ENCODE results near the gene CDH13. TPM values are rescaled to one million over a fixed set of nuclear protein-coding genes. Genes with fewer than 3 reads are reported as not detected.

Gene CDH13
- total RNA-seq, 2 donors from 2014 or later, result 2.4 to 6.3 TPM

DNA sequence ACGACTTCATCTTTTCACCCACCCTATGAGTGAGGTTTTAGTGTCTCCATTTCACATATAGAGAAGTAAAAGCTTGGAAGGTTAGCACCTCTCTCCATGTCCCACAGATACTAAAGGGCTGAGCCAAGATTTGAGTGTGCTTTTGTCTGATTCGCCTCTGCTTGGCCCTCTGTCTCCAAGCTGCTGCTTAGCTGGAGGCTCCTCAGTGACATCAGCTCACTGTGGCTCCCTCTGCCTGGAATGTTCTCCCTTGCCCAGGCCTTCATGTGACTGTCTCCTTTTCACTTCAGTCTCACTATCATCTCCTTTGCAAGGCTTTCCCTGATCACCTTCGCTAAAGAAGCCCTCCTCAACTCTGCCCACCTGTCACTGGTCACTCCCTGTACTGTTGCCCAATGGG lies 1096.5 kb downstream of the CDH13 start:
- intact Hi-C loops (cut with DNase I), result no loop called here
- no peaks in the 10 kb centered on the region for H3K36me3 ChIP-seq
- no peak overlapping the region for H3K9ac ChIP-seq (ENCODE audit: low read depth in 2 of 2, low read length in 2 of 2)
- no peaks in the 10 kb centered on the region for H3K27me3 ChIP-seq
- no peaks in the 10 kb centered on the region for H3K9me3 ChIP-seq
- no peak for DNase-seq
- no peaks in the 10 kb centered on the region for H3K4me1 ChIP-seq
- TF ChIP-seq, protein P1, sequence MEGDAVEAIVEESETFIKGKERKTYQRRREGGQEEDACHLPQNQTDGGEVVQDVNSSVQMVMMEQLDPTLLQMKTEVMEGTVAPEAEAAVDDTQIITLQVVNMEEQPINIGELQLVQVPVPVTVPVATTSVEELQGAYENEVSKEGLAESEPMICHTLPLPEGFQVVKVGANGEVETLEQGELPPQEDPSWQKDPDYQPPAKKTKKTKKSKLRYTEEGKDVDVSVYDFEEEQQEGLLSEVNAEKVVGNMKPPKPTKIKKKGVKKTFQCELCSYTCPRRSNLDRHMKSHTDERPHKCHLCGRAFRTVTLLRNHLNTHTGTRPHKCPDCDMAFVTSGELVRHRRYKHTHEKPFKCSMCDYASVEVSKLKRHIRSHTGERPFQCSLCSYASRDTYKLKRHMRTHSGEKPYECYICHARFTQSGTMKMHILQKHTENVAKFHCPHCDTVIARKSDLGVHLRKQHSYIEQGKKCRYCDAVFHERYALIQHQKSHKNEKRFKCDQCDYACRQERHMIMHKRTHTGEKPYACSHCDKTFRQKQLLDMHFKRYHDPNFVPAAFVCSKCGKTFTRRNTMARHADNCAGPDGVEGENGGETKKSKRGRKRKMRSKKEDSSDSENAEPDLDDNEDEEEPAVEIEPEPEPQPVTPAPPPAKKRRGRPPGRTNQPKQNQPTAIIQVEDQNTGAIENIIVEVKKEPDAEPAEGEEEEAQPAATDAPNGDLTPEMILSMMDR (IDR thresholded peaks at IDR 0.05), result no peak
- H3K4me3 ChIP-seq, result no peak overlapping the region
- H3K27ac ChIP-seq, result no peak overlapping the region

DNA sequence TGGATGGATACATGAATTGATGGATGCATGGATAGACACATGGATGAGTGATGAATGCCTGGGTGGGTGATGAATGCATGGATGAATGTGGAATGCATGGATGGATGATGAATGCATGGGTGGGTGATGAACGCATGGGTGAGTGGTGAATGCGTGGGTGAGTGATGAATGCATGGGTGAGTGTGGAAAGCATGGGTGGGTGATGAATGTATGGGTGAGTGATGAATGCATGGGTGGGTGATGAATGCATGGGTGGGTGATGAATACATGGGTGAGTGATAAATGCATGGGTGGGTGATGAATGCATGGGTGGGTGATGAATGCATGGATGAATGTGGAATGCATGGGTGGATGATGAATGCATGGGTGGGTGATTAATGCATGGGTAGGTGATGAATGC lies 1097.1 kb downstream of the CDH13 start:
- TF ChIP-seq, protein P1 (IDR thresholded peaks at IDR 0.05), result no peak
- Histone ChIP-seq H3K9ac (ENCODE audit: low read depth in 2 of 2, low read length in 2 of 2) (no peak overlapping the region), H3K9me3 (no peaks in the 10 kb centered on the region), H3K4me1 (no peaks in the 10 kb centered on the region), H3K27ac (no peak overlapping the region), H3K27me3 (no peaks in the 10 kb centered on the region), H3K4me3 (no peak overlapping the region), H3K36me3 (no peaks in the 10 kb centered on the region)
- no peak for DNase-seq
- intact Hi-C loops (cut with DNase I), result no loop called here

DNA sequence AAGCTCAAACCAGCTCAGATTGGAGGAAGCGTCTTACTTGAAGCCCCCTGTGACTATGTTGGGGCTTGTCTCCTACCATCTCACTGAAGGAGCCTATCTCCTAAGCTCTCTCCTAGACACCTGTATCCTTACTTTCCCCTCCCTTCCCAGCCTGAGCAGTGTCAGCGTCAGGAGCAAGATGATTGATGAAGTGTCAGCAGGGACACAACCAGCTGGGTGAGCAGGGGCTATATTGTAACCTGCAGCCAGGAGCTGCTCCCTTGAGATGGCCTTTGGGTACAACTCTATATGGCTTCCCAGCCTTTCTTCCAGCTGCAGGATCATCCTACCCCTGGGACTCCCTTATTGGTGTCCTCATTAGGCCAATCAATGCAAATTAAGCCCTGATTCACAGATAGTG lies 1097.8 kb downstream of the CDH13 start:
- Histone ChIP-seq H3K9me3 (no peaks in the 10 kb centered on the region), H3K9ac (ENCODE audit: low read depth in 2 of 2, low read length in 2 of 2) (no peak overlapping the region), H3K36me3 (no peaks in the 10 kb centered on the region), H3K27ac (no peak overlapping the region), H3K4me3 (no peak overlapping the region), H3K27me3 (no peaks in the 10 kb centered on the region), H3K4me1 (no peaks in the 10 kb centered on the region)
- TF ChIP-seq, protein P1 (IDR thresholded peaks at IDR 0.05), result no peak
- intact Hi-C loops (cut with DNase I), result no loop called here
- DNase-seq, result no peak

DNA sequence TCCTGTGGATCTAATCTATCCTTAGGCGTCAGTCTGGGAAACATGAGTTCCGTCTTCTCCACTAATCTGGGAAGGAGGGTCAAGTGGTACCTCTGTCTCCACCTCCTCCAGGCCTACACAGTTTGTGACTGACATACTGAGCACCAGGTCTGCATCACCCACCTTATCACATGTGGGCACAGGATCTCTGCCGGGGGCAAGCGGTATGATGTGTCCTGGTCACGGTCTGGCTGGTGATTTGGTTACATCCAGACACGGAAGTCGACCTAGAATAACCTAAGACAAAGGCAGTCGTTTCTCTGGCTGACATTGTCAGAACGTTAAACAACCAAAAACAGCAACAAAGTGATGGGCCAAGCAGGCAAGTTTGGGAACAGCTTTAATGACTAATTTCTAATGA lies 1098.5 kb downstream of the CDH13 start:
- no peak overlapping the region for H3K27ac ChIP-seq

DNA sequence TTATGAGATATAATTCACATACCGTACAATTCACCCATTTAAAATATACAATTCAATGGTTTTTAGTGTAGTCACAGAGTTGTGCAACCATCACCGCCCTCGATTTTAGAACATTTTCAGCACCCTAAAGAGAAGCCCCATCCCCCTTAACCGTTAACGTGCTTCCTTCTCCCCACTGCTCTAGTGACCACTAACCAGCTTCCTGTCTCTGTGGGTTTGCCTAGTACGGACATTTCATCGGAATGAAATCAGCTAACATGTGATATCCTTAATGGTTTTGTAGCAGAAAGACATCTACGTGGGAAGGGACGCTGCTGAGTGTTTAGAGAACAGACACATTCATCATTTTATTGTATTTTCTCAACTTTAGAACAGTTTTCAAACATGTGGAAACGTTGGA lies 1100.2 kb downstream of the CDH13 start:
- intact Hi-C loops (cut with DNase I), result no loop called here
- no peak for DNase-seq

More for the DNA sequence above, 1098.5 kb downstream of the CDH13 start:
- TF ChIP-seq, protein P1 (IDR thresholded peaks at IDR 0.05), result no peak
- DNase-seq, result no peak
- Histone ChIP-seq H3K9ac (ENCODE audit: low read depth in 2 of 2, low read length in 2 of 2) (no peak overlapping the region), H3K36me3 (no peaks in the 10 kb centered on the region), H3K9me3 (no peaks in the 10 kb centered on the region), H3K4me3 (no peak overlapping the region), H3K27me3 (no peaks in the 10 kb centered on the region), H3K4me1 (no peaks in the 10 kb centered on the region)
- intact Hi-C loops (cut with DNase I), result no loop called here

More for the DNA sequence above, 1100.2 kb downstream of the CDH13 start:
- Histone ChIP-seq H3K4me3 (no peak overlapping the region), H3K9me3 (no peaks in the 10 kb centered on the region), H3K27ac (no peak overlapping the region), H3K27me3 (no peaks in the 10 kb centered on the region), H3K36me3 (no peaks in the 10 kb centered on the region), H3K9ac (ENCODE audit: low read depth in 2 of 2, low read length in 2 of 2) (no peak overlapping the region), H3K4me1 (no peaks in the 10 kb centered on the region)
- TF ChIP-seq, protein P1 (IDR thresholded peaks at IDR 0.05), result no peak
